K562 (cell line): ENCODE results near the gene HSD17B8. TPM values are rescaled to one million over a fixed set of nuclear protein-coding genes. Genes with fewer than 3 reads are reported as not detected.
A peak's percentile ranks its signal among the peaks of the same experiment; 100 is the strongest.

Experiments used
- ATAC-seq: fragments of 200-7000 bp; cut with Tn5 transposase; 3 replicates; pipeline ENCODE4 v1.9.1; 2020; ENCODE audit warnings: moderate library complexity
- BruUV-seq: library from RNA; stranded (reverse); fragments of 400-500 nt; replicated peaks from 2 replicates; lab custom pipeline; 2021; lab: Mats Ljungman, UMichigan
- CTCF ChIA-PET: fragments of 300-600 bp; formaldehyde crosslinking; extraction: SDS; loops from one replicate; lab custom pipeline; 2021; ENCODE audit warnings: low intra/inter-chr PET ratio; lab: Yijun Ruan, JAX
- POLR2A ChIA-PET: fragments of 300-600, 350-650 bp; sonication (Branson Sonifier 250); formaldehyde crosslinking; extraction: SDS; loops from one replicate; lab custom pipeline; 2021; ENCODE audit warnings: antibody characterized with exemption, inconsistent platforms; lab: Yijun Ruan, JAX
- DNase-seq, 4 experiments: peaks; one replicate each; pipeline versions ENCODE4 v3.0.0 to v3.0.0-alpha.2; 2011 to 2018; ENCODE audit warnings: low spot score in 3 of 4, mixed read lengths in 3 of 4; ENCODE audit errors: extremely low read depth in 1 of 4
- FAIRE-seq: peaks from 2 replicates; lab custom pipeline; 2011; peaks lifted over from hg19 to GRCh38; lab: Jason Lieb, UNC
- H2AFZ ChIP-seq: 2 replicates; pipeline ENCODE4 v1.6.0; 2011; ENCODE audit warnings: low read depth, low read length, control low read depth, inconsistent platforms
- H3K27ac ChIP-seq: fragments of 200-600 bp; 3 replicates; pipeline ENCODE4 v1.8.0; 2011; ENCODE audit warnings: low read depth, mild to moderate bottlenecking, control low read depth, inconsistent platforms, low read length, moderate library complexity, mixed read lengths; ENCODE audit errors: extremely low read depth
- H3K27me3 ChIP-seq, 2 experiments: fragments of 300-600 bp in 1 of 2; 2 replicates in 1 of 2; 3 replicates in 1 of 2; pipeline versions ENCODE4 v1.6.0 to v1.8.0; 2011; ENCODE audit warnings: inconsistent platforms in 2 of 2, low read length in 2 of 2, mild to moderate bottlenecking in 1 of 2, mixed read lengths in 1 of 2, moderate library complexity in 1 of 2; ENCODE audit not compliant: control insufficient read depth in 2 of 2, insufficient read depth in 2 of 2
- H3K36me3 ChIP-seq: fragments of 300-600 bp; 3 replicates; pipeline ENCODE4 v1.8.0; 2011; ENCODE audit warnings: mild to moderate bottlenecking, low read length, inconsistent platforms; ENCODE audit not compliant: control insufficient read depth, insufficient read depth
- H3K4me1 ChIP-seq, 2 experiments: fragments of 200-600 bp in 1 of 2; replicated peaks in 1 of 2; 2 replicates in 1 of 2; 3 replicates in 1 of 2; pipeline versions ENCODE4 v1.5.1 to v1.8.0; 2011; ENCODE audit warnings: inconsistent platforms in 2 of 2, low read length in 2 of 2, mild to moderate bottlenecking in 1 of 2, mixed read lengths in 1 of 2, moderate library complexity in 1 of 2; ENCODE audit not compliant: control insufficient read depth in 2 of 2, insufficient read depth in 2 of 2
- H3K4me2 ChIP-seq: 2 replicates; pipeline ENCODE4 v1.6.1; 2011; ENCODE audit warnings: low read length, control low read depth, inconsistent platforms, mixed read lengths; ENCODE audit not compliant: insufficient read depth
- H3K4me3 ChIP-seq: fragments of 200-600 bp; sonication (generic), shearing (Covaris generic); 2 replicates; pipeline ENCODE4 v1.5.1; 2016; ENCODE audit warnings: control low read depth, inconsistent platforms
- H3K79me2 ChIP-seq: fragments of 200-600 bp; 3 replicates; pipeline ENCODE4 v1.8.0; 2011; ENCODE audit warnings: low read length, inconsistent platforms; ENCODE audit not compliant: control insufficient read depth, insufficient read depth
- H3K9ac ChIP-seq, 2 experiments: 2 replicates each; pipeline versions ENCODE4 v1.6.0 to v1.6.1; 2011; ENCODE audit warnings: low read depth in 2 of 2, low read length in 2 of 2, control low read depth in 1 of 2, inconsistent platforms in 1 of 2, mild to moderate bottlenecking in 1 of 2, mixed read lengths in 1 of 2; ENCODE audit not compliant: insufficient read depth in 1 of 2
- H3K9me1 ChIP-seq: one replicate; pipeline ENCODE4 v1.6.0; 2011; ENCODE audit warnings: inconsistent platforms, mild to moderate bottlenecking, low read length, moderate library complexity; ENCODE audit not compliant: control insufficient read depth, insufficient read depth
- H3K9me3 ChIP-seq: replicated peaks from 2 replicates; pipeline ENCODE4 v1.5.1; 2011; ENCODE audit warnings: low read depth, low read length, inconsistent platforms; ENCODE audit not compliant: control insufficient read depth, insufficient read depth
- H4K20me1 ChIP-seq: replicated peaks from 2 replicates; pipeline ENCODE4 v1.6.1; 2011; ENCODE audit warnings: low read length, inconsistent platforms, mixed read lengths; ENCODE audit not compliant: control insufficient read depth, insufficient read depth
- SREBF1 ChIP-seq: fragments of 150-350 bp; IDR thresholded peaks from 2 replicates; pipeline ENCODE4 v1.6.1; 2014; ENCODE audit warnings: antibody characterized with exemption, low read depth, low read length, borderline replicate concordance
- ZBTB7A ChIP-seq: IDR thresholded peaks from 2 replicates; pipeline ENCODE4 v1.6.1; 2011; ENCODE audit warnings: low read depth, mild to moderate bottlenecking, low read length, moderate library complexity, borderline replicate concordance; ENCODE audit not compliant: control insufficient read depth
- WGBS: fragments of 100-300 bp; shearing (Covaris generic); methylation state at CpG from one replicate; pipeline ENCODE4 v1.1.6; 2016; ENCODE audit warnings: low coverage, mixed read lengths; ENCODE audit not compliant: insufficient coverage; ENCODE audit errors: missing lambda C conversion rate; 5-methylcytosine and 5-hydroxymethylcytosine counted together
- in situ Hi-C: fragments of 300-500 bp; cut with MboI; formaldehyde crosslinking; loops from 4 replicates; pipeline ENCODE4 v1.15.0; 2018; ENCODE audit warnings: inconsistent platforms, mixed read lengths
- intact Hi-C: fragments of 100-400 bp; cut with micrococcal nuclease; formaldehyde crosslinking; loops from 2 replicates; pipeline ENCODE4 v1.14.2; 2022
- polyA plus RNA-seq, 8 experiments: library from polyadenylated mRNA; depleted of rRNA in 4 of 8; stranded (reverse) in 5 of 8; unstranded in 3 of 8; fragments of >200 nt; fragmentation: Nextera tagmentation in 2 of 8; fragmentation: Illumina TruSeq in 1 of 8; extraction: Ambion mirVana in 2 of 8; extraction: Trizol in 1 of 8; gene quantifications; 2 replicates each; pipeline versions ENCODE4 v1.2.1 to v1.2.3, GENCODE V29; 2011 to 2014; ENCODE audit warnings: inconsistent platforms in 1 of 8, missing spikeins in 1 of 8
- total RNA-seq, 7 experiments: library from RNA; depleted of rRNA in 6 of 7; stranded (reverse); fragments of >200 nt in 6 of 7; fragmentation: Illumina TruSeq in 2 of 7; extraction: Trizol in 2 of 7; gene quantifications; 2 replicates each; pipeline versions ENCODE4 v1.2.1 to v1.2.3, GENCODE V29; 2011 to 2021; ENCODE audit warnings: low replicate concordance in 1 of 7

The HSD17B8 gene
- total and polyA plus RNA-seq, 9 of the 15 experiments (the other 6 are each of a cell fraction or from before 2014, with no cell fraction given), result 3.7 to 35.2 (median 14.2) TPM

- DNase-seq, result no peak
- Histone ChIP-seq H3K4me2 (no peak overlapping the region), H3K9me3 (no peaks in the 10 kb centered on the region), H3K79me2 (no peaks in the 10 kb centered on the region), H2AFZ (no peak overlapping the region), H3K27me3 (peaks cover 7 to 27% of the 10 kb centered on the region in 2 experiments; a peak in 4 of 5 replicates), H3K27ac (no peak overlapping the region), H3K4me3 (no peak overlapping the region), H4K20me1 (peaks cover 4% of the 10 kb centered on the region; the same call in 1 of the 2 replicates), H3K4me1 (peaks cover 0 to 9% of the 10 kb centered on the region in 2 experiments; a peak in 1 of 5 replicates), H3K9ac (peak overlapping the region in 1 of 2 experiments; percentile 59; a peak in 1 of 4 replicates), H3K36me3 (no peaks in the 10 kb centered on the region), H3K9me1 (no peaks in the 10 kb centered on the region)
- BruUV-seq, result no TSS peak
- in situ Hi-C loops (no loop called here), intact Hi-C loops (no loop called here)
- no peak for FAIRE-seq
- peak; percentile 11; the same call in 1 of the 3 replicates for ATAC-seq
- ChIA-PET CTCF (interaction anchor here (1.1 to 2.7 kb wide), 2 partner anchors 22 to 47 kb away, joined by 3 to 20 read pairs; no protein-coding TSS in a partner anchor), POLR2A (interaction anchor here (1.1 kb wide), 1 partner anchor 79 kb away, joined by 4 read pairs; no protein-coding TSS in a partner anchor)
- WGBS, result 33% methylated on average over 8 of the region's 9 CpGs
- no peak for TF ChIP-seq SREBF1
- peak; percentile 34; the same call in 1 of the 2 replicates for TF ChIP-seq ZBTB7A
Measured at GRCh38 chr6:33170176-33171015, 34.1 kb upstream of the HSD17B8 start.
